GM12878 (cell line): ENCODE measurements around the gene CCL19. TPM values are rescaled to one million over a fixed set of nuclear protein-coding genes. Genes with fewer than 3 reads are reported as not detected.

Experiments
- ATAC-seq: fragments of 200-7000 bp; cut with Tn5 transposase; 3 replicates; pipeline ENCODE4 v1.9.1; 2020; ENCODE audit warnings: mild to moderate bottlenecking, moderate library complexity
- BruUV-seq: library from RNA; stranded (reverse); fragments of 400-500 nt; replicated peaks from 2 replicates; lab custom pipeline; 2021; lab: Mats Ljungman, UMichigan
- CTCF ChIA-PET: fragments of 300-600 bp; sonication (Branson Sonifier 250); formaldehyde crosslinking; extraction: SDS; loops from one replicate; lab custom pipeline; 2021; ENCODE audit warnings: inconsistent platforms; lab: Yijun Ruan, JAX
- POLR2A ChIA-PET: fragments of 350-600 bp; formaldehyde crosslinking; extraction: SDS; loops from one replicate; lab custom pipeline; 2021; ENCODE audit warnings: inconsistent platforms; lab: Charles Lee
- RAD21 ChIA-PET: fragments of 300-600 bp; sonication (Branson Sonifier 250); formaldehyde crosslinking; loops from one replicate; lab custom pipeline; 2023; ENCODE audit warnings: antibody characterized with exemption; ENCODE audit not compliant: unreplicated experiment; lab: Charles Lee
- SMC1A ChIA-PET: fragments of 300-600 bp; sonication (Branson Sonifier 250); formaldehyde crosslinking; loops from one replicate; lab custom pipeline; 2023; ENCODE audit not compliant: unreplicated experiment, uncharacterized antibody; lab: Charles Lee
- DNase-seq: peaks from one replicate; pipeline ENCODE4 v3.0.0-alpha.2; 2011; ENCODE audit warnings: low read depth, low spot score
- FAIRE-seq: peaks from 3 replicates; lab custom pipeline; 2011; peaks lifted over from hg19 to GRCh38; lab: Jason Lieb, UNC
- H2AFZ ChIP-seq: 2 replicates; pipeline ENCODE4 v1.6.0; 2011; ENCODE audit warnings: low read depth, low read length, control low read depth; ENCODE audit not compliant: control insufficient read depth
- H3K27ac ChIP-seq: 2 replicates; pipeline ENCODE4 v1.5.1; 2011; ENCODE audit warnings: control low read depth; ENCODE audit not compliant: control insufficient read depth, insufficient read depth
- H3K27me3 ChIP-seq, 2 experiments: replicated peaks in 1 of 2; 2 replicates each; pipeline versions ENCODE4 v1.6.0 to v1.6.1; 2011; ENCODE audit warnings: low read length in 1 of 2; ENCODE audit not compliant: control insufficient read depth in 2 of 2, insufficient read depth in 2 of 2
- H3K36me3 ChIP-seq, 2 experiments: 2 replicates each; pipeline ENCODE4 v1.5.1; 2011; ENCODE audit warnings: low read length in 1 of 2; ENCODE audit not compliant: control insufficient read depth in 2 of 2, insufficient read depth in 2 of 2
- H3K4me1 ChIP-seq: 2 replicates; pipeline ENCODE4 v1.6.1; 2011; ENCODE audit warnings: mild to moderate bottlenecking, low read length, moderate library complexity, mixed read lengths; ENCODE audit not compliant: control insufficient read depth, insufficient read depth
- H3K4me2 ChIP-seq: 2 replicates; pipeline ENCODE4 v1.6.0; 2011; ENCODE audit warnings: control low read depth; ENCODE audit not compliant: control insufficient read depth, insufficient read depth
- H3K4me3 ChIP-seq: fragments of 200-600 bp; sonication (generic); 2 replicates; pipeline ENCODE4 v1.5.1; 2016
- H3K79me2 ChIP-seq: 2 replicates; pipeline ENCODE4 v1.6.0; 2011; ENCODE audit warnings: low read length; ENCODE audit not compliant: control insufficient read depth, insufficient read depth
- H3K9ac ChIP-seq: 2 replicates; pipeline ENCODE4 v1.8.0; 2011; ENCODE audit warnings: low read length, control low read depth, mixed read lengths; ENCODE audit not compliant: control insufficient read depth, insufficient read depth
- H3K9me3 ChIP-seq: replicated peaks from 3 replicates; pipeline ENCODE4 v1.5.1; 2011; ENCODE audit warnings: mild to moderate bottlenecking, low read length; ENCODE audit not compliant: control insufficient read depth, insufficient read depth
- H4K20me1 ChIP-seq: 2 replicates; pipeline ENCODE4 v1.6.0; 2011; ENCODE audit not compliant: control insufficient read depth, insufficient read depth
- ATF7 ChIP-seq: fragments of 450-650 bp; IDR thresholded peaks from 2 replicates; pipeline ENCODE4 v1.6.1; 2016; ENCODE audit warnings: low read depth, mild to moderate bottlenecking
- BACH1 ChIP-seq: fragments of 450-650 bp; IDR thresholded peaks from 2 replicates; pipeline ENCODE4 v1.6.1; 2017; ENCODE audit warnings: mild to moderate bottlenecking, borderline replicate concordance
- BHLHE40 ChIP-seq, 2 experiments: fragments of 450-650 bp in 1 of 2; IDR thresholded peaks; 2 replicates each; pipeline ENCODE4 v1.6.1; 2011 to 2017; ENCODE audit warnings: low read depth in 2 of 2, borderline replicate concordance in 1 of 2, improper control_type of control experiment in 1 of 2, low read length in 1 of 2, mild to moderate bottlenecking in 1 of 2
- BRCA1 ChIP-seq: IDR thresholded peaks from 2 replicates; pipeline ENCODE4 v1.6.1; 2011; ENCODE audit warnings: low read depth, low read length, improper control_type of control experiment
- PML ChIP-seq: IDR thresholded peaks from 2 replicates; pipeline ENCODE4 v1.6.1; 2012; ENCODE audit warnings: low read length, inconsistent platforms
- TCF12 ChIP-seq: IDR thresholded peaks from 2 replicates; pipeline ENCODE4 v1.6.1; 2011; ENCODE audit warnings: low read depth, mild to moderate bottlenecking, low read length
- ZBTB11 ChIP-seq: fragments of 450-650 bp; formaldehyde crosslinking; IDR thresholded peaks from 2 replicates; pipeline ENCODE4 v1.5.0; 2022; ENCODE audit warnings: mild to moderate bottlenecking, missing genetic modification characterization
- ZBTB33 ChIP-seq: fragments of 450-650 bp; IDR thresholded peaks from 2 replicates; pipeline ENCODE4 v1.6.1; 2017; ENCODE audit warnings: mild to moderate bottlenecking
- ZNF24 ChIP-seq: fragments of 450-650 bp; IDR thresholded peaks from 2 replicates; pipeline ENCODE4 v1.6.1; 2017; ENCODE audit warnings: antibody characterized with exemption, mild to moderate bottlenecking
- ZNF274 ChIP-seq: IDR thresholded peaks from one replicate; pipeline ENCODE4 v1.8.0; 2011; ENCODE audit not compliant: insufficient read length, insufficient read depth
- ZSCAN29 ChIP-seq: fragments of 450-650 bp; IDR thresholded peaks from 2 replicates; pipeline ENCODE4 v1.6.1; 2017; ENCODE audit warnings: mild to moderate bottlenecking, moderate library complexity
- WGBS: methylation state at CpG from one replicate; pipeline ENCODE4 v1.1.6; 2016; ENCODE audit warnings: low lambda C conversion rate; ENCODE audit not compliant: insufficient replicate concordance, insufficient coverage; ENCODE audit errors: missing lambda C conversion rate; 5-methylcytosine and 5-hydroxymethylcytosine counted together
- in situ Hi-C: fragments of 300-500 bp; cut with MboI; formaldehyde crosslinking; loops from 9 replicates; pipeline ENCODE4 v1.14.3; 2018; ENCODE audit warnings: mixed read lengths
- intact Hi-C: fragments of 100-400 bp; cut with micrococcal nuclease; formaldehyde crosslinking; loops from one replicate; pipeline ENCODE4 v1.14.2; 2022; ENCODE audit not compliant: unreplicated experiment
- polyA plus RNA-seq, 11 experiments: library from polyadenylated mRNA; depleted of rRNA in 4 of 11; unstranded in 6 of 11; stranded (reverse) in 5 of 11; fragments of >200 nt; fragmentation: Nextera tagmentation in 4 of 11; fragmentation: Illumina TruSeq in 1 of 11; extraction: Ambion mirVana in 4 of 11; extraction: Trizol in 1 of 11; gene quantifications; 1 replicate in 1 of 11; 2 replicates in 10 of 11; pipeline versions ENCODE4 v1.2.1 to v1.2.3, GENCODE V29; 2011 to 2016; ENCODE audit warnings: inconsistent platforms in 2 of 11, missing spikeins in 2 of 11, low read depth in 1 of 11
- total RNA-seq, 4 experiments: library from RNA; depleted of rRNA in 3 of 4; stranded (reverse); fragments of >200 nt in 3 of 4; fragmentation: Illumina TruSeq in 1 of 4; extraction: Trizol in 1 of 4; gene quantifications; 2 replicates each; pipeline versions ENCODE4 v1.2.1 to v1.2.3, GENCODE V29; 2013 to 2021

Gene CCL19
- total and polyA plus RNA-seq, 10 of the 15 experiments (the other 5 are each of a cell fraction or from before 2014, with no cell fraction given) = 0.42 to 0.69 TPM; not detected in 8

DNA sequence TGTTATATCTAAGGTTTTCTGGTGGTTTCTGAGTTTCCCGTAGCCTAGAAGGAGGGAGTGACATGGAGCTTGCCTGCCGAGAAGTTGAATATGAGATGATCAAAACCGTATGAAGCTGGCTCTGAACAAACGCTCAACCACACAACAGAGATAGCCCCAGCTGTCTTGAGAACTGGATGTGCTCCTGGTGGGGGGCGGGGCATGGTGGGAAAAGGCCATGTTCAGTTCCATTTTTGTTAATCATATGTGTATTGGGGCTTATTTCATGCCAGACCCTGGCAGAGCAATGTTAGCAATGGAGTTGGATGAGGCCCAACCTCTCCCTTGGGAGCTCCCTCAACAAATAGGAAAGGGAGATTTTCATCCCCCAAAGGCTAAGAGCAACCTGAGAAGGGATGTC is 4.8 kb downstream of the CCL19 start:
- Histone ChIP-seq H3K4me1 (peaks cover 16% of the 10 kb centered on the region), H3K9ac (no peak overlapping the region), H3K4me3 (no peak overlapping the region), H3K4me2 (no peak overlapping the region), H2AFZ (no peak overlapping the region), H3K36me3 (no peaks in the 10 kb centered on the region), H3K27ac (no peak overlapping the region), H3K9me3 (no peaks in the 10 kb centered on the region), H3K79me2 (no peaks in the 10 kb centered on the region), H3K27me3 (no peaks in the 10 kb centered on the region; a peak in 3 of 4 replicates), H4K20me1 (no peaks in the 10 kb centered on the region)
- no peak for ATAC-seq
- in situ Hi-C loops (no loop called here), intact Hi-C loops (no loop called here)
- WGBS = 37% methylated on average over 5 of the region's 5 CpGs
- ChIA-PET SMC1A (interaction anchor here (1.0 to 1.1 kb wide), 2 partner anchors 8 to 211 kb away, joined by 3 read pairs; no protein-coding TSS in a partner anchor), POLR2A (no interaction called here), RAD21 (interaction anchor here (0.7 kb wide), 1 partner anchor 16 kb away, joined by 4 read pairs; no protein-coding TSS in a partner anchor), CTCF (interaction anchor here (0.8 to 1.1 kb wide), 3 partner anchors 14 to 282 kb away, joined by 4 to 5 read pairs (median 4); no protein-coding TSS in a partner anchor)
- TF ChIP-seq BACH1 (no peak), ZNF24 (no peak), ATF7 (no peak), PML (no peak), BHLHE40 (IDR thresholded peaks at IDR 0.05; ENCODE audit: borderline replicate concordance in 1 of 2, low read depth in 2 of 2, low read length in 1 of 2) (no peak), ZSCAN29 (no peak), ZBTB11 (CRISPR knock-in tag) (no peak), ZNF274 (no peak), ZBTB33 (no peak), TCF12 (no peak), BRCA1 (no peak)
- FAIRE-seq = no peak
- no peak for DNase-seq
- BruUV-seq = no TSS peak
